GM21423 (cell line): ENCODE data around the gene LMX1A.
A peak's percentile ranks its signal among the peaks of the same experiment; 100 is the strongest.

ENCODE experiments used
- ATAC-seq: cut with Tn5 transposase; IDR thresholded peaks from one replicate; pipeline ENCODE4 v1.9.1; 2021; ENCODE audit warnings: mild to moderate bottlenecking, moderate library complexity; ENCODE audit not compliant: unreplicated experiment

Gene LMX1A

GRCh38 chr1:165276314-165276713, 80.2 kb downstream of the LMX1A start:
- no peak for ATAC-seq

DNA sequence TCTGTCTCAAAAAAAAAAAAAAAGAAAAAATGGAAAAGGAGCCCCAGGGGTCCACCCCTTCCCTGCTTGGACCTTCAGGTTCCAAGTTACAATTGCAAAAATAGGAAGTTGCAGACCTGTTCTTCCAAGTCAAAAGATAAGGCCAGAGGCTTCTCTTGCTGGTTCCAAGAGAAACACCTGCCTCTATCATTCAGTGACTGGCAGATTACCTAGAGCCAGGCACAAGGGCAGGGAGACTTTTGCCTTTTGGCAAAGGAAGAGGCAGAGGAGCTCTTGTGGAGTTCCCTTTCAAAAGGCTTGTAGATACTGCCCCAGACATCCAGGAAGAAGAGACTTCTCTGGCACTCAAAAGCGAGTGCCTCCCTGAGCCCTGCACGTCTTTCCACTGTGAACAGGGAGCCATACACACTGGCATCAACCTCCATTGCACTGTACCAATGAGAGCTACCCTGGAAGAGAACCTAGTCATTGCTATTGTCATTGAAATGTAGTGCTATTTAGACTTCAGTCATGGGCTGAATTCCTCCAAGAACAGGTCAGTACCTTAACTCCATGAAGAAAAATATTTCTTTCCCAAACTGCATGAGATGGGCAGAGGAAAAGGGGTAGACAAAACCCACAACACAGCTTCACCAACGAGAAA, 91.2 kb downstream of the LMX1A start:
- no peak for ATAC-seq

GRCh38 chr1:165259706-165260428, 96.6 kb downstream of the LMX1A start:
- no peak for ATAC-seq

- ATAC-seq: no peak
These were observed 97.3 kb downstream of the LMX1A start for GRCh38 chr1:165259236-165259635.

DNA sequence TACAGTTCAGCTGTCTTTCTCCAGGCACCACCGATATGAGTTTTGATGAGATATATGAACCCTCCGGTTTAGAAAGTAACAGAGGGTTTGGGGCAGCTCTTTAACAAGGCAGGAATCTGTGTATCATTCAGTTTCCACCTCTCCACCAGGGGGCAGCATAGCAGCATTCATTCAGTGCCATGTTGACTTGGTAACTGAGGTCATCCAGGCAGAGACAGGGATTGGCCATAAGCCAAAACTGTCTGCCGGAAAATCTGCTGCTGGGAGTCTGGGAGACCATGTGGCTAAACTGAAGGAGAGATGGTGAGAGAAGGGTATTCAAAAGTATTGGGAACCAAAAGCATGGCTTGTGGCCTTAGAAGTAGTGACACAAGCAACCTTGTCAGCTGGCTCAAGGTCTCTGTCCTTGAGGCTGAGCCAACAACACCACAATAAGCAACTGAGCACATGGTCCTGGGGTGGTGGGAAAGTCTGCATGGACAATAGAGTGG, 98.5 kb downstream of the LMX1A start:
- peak; percentile 53 for ATAC-seq

DNA sequence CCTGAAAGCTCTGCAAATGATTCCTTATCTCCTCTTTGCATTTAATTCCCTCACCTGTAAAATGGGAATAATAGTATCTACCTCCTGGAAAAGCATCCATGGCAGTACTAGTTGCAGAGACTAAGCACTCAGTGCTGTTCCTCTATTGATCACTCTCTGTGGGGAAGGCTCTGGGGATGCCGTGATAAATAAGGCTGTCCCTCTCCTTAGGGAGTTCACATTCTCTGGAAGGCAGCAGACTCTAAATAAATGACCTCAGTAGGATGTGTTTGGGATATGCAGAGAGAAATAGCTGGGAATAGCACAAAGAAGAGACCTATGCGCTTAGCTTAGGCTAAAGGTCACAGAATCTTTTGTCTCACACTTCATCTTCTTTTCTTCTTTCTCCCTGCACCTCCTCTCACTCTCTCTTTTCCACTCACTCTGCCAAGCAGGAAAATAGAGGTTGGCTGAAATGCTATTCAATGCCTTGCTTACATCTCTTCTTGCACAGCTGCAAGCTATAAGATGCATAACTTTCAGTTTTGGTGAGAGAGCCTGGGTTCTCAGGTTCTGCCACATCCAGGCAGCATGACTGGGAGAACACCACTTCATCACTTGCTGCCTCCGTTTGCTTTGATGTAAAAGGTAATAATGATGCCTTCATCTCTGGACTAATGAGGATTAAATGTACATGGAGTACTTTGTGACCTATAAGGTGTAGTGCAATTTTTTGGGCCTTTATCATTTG, 101.5 kb downstream of the LMX1A start:
- no peak for ATAC-seq

- ATAC-seq: no peak
These were observed 102.1 kb downstream of the LMX1A start for GRCh38 chr1:165254376-165254775.

- no peak for ATAC-seq
These were observed 102.7 kb downstream of the LMX1A start for GRCh38 chr1:165253818-165254254.

DNA sequence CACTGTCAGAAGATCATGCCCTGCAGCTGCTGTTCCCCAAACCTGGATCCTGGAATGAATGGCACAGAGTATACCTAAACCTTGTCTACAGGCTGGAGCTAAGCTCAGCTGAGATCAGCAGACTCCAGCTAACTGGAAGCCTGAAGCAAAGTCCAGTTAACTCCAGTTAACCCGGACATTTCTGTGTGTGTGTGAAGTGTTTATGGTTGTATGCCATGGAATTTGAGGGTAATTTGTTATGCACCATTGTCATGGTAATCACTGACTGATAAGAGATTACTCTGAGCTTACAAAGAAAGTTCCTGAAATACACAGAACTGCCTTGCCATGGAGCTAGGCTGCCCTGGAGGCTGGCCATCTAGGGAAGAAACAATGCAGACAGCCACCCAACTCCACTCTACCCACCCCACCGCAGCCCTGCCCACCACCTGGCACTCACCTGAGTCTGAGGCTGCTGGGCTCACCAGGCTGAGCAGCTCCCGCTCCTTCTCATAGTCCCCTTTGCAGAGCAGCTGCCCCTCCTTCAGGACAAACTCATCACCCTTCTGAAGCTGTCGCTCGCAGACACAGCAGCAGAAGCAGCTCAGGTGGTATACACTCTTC, 107.4 kb downstream of the LMX1A start:
- no peak for ATAC-seq

DNA sequence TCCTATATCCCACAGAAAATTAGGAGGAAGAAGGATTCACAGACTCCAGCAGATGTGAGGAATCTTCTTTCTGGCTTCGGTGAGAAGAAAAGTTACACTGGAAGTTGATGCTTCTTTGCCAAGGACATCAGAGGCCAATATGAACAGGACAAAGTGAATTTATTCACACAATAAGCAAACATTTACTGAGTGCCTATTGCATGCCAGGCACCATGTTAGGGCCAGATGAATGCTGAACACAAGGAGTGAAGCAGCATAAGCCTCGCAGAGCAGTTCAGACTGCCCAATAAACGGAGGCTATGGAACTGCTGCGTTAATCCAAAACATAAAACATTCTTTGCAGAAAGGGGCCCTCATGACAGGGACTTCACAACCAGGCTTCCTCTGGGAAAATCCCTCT, 114.6 kb downstream of the LMX1A start:
- no peak for ATAC-seq

DNA sequence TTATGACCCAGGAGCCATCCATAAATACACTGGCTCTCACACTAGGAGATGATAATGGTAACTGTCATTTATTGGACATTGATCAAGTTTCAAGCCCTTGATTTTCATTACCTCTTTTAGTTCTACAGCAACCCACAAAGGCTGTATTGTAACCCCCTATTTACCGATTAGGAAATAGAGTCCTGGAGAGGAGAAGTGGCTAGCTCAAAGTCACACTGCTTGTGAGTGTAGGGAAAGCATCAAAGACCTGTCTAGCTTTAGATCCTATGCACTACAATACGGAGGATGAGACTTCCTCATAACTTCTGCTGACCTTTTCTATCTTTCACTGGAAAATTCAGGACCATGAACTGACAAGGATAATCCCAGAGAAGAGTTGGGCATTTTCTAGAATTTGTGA, 115.2 kb downstream of the LMX1A start:
- no peak for ATAC-seq

GRCh38 chr1:165240492-165240891, 116.0 kb downstream of the LMX1A start:
- no peak for ATAC-seq

- ATAC-seq: no peak
These were observed 116.6 kb downstream of the LMX1A start for GRCh38 chr1:165239873-165240272.

DNA sequence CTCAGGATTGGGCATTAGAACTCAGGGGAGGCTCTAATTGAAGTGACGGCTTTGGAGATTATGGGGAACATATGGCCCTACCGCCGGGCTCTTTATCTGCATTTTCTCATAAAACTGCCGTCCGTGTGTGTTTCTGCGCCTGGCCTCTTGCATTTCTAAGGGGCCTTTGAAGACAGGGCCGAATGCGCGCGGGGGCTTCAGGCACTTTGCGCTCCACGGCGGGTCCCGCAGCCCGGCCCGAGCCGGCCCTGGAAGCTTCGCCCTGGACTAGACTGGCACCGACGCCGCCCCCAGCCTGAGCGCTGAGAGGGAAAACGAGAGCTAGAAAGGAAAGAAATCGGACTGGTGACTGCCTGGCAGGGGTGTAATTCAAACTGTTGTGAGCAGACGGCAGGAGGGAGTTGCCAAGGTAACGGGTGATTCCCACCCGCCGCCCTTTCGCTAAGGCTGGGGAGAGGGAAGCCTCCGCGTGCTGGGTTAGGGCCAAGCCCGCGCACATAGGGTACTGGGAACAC, 120.7 kb downstream of the LMX1A start:
- no peak for ATAC-seq

GRCh38 chr1:165235155-165235776, 121.2 kb downstream of the LMX1A start:
- ATAC-seq: no peak

GRCh38 chr1:165234149-165234548, 122.4 kb downstream of the LMX1A start:
- no peak for ATAC-seq

GRCh38 chr1:165228676-165229075, 127.8 kb downstream of the LMX1A start:
- no peak for ATAC-seq

DNA sequence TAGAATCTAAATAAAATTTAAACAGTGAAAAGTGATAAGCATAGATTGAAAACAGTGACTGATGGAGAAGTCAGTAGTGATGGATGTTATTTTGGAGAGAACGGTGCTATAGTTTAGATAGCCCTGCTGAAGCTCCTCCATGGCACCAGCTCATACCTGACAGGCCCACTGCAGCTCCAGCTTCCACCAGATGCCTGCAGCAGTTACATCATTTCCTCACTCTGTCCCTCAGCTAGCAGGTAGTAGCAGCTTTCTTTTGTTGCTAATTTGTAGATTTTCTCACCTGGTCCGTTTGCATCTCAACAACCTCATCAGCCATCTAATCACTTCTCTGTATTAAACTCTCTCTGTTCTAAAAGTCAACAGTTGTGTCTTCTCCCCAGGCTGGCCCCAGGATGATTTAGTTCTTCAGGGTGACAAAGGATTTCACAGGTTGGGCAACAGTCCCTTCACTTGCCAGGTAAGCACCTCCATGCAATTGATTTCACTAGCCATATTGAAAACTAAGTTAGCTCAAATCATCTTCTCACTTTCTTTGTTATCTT, 128.3 kb downstream of the LMX1A start:
- no peak for ATAC-seq

- no peak for ATAC-seq
These were observed 130.2 kb downstream of the LMX1A start for GRCh38 chr1:165226326-165226725.

- no peak for ATAC-seq
These were observed 130.9 kb downstream of the LMX1A start for GRCh38 chr1:165225650-165226049.
